Liver (tissue), 9 donors: ENCODE data around the gene MMEL1. TPM values are rescaled to one million over a fixed set of nuclear protein-coding genes. Genes with fewer than 3 reads are reported as not detected.

Source experiments
- DNase-seq: peaks from one replicate; pipeline ENCODE4 v3.0.0-alpha.2; 2017; ENCODE audit warnings: low spot score
- H3K27ac ChIP-seq, 2 donors: one replicate each; pipeline ENCODE4 v1.7.0; 2013; ENCODE audit warnings: inconsistent platforms in 2 of 2, low read length in 2 of 2, control low read depth in 1 of 2, low read depth in 1 of 2, mild to moderate bottlenecking in 1 of 2
- H3K27me3 ChIP-seq, 4 donors: one replicate each; pipeline versions ENCODE4 v1.6.1 to v1.7.0; 2013; ENCODE audit warnings: low read length in 3 of 4, inconsistent platforms in 1 of 4, mild to moderate bottlenecking in 1 of 4, moderate library complexity in 1 of 4; ENCODE audit not compliant: control insufficient read depth in 4 of 4, insufficient read depth in 4 of 4
- H3K36me3 ChIP-seq, 4 donors: one replicate each; pipeline versions ENCODE4 v1.6.1 to v1.7.0; 2013; ENCODE audit warnings: low read length in 3 of 4, mild to moderate bottlenecking in 3 of 4, low read depth in 1 of 4, moderate library complexity in 1 of 4; ENCODE audit not compliant: control insufficient read depth in 4 of 4, insufficient read depth in 3 of 4
- H3K4me1 ChIP-seq, 4 donors: one replicate each; pipeline versions ENCODE4 v1.6.1 to v1.7.0; 2013; ENCODE audit warnings: low read length in 3 of 4, mild to moderate bottlenecking in 3 of 4, moderate library complexity in 1 of 4; ENCODE audit not compliant: control insufficient read depth in 4 of 4, insufficient read depth in 4 of 4
- H3K4me3 ChIP-seq, 3 donors: one replicate each; pipeline versions ENCODE4 v1.6.1 to v1.7.0; 2013; ENCODE audit warnings: low read length in 3 of 3, control low read depth in 1 of 3, low read depth in 1 of 3, mild to moderate bottlenecking in 1 of 3
- H3K9ac ChIP-seq, 2 donors: one replicate each; pipeline ENCODE4 v1.7.0; 2013; ENCODE audit warnings: low read length in 2 of 2, mild to moderate bottlenecking in 2 of 2, moderate library complexity in 2 of 2, control low read depth in 1 of 2, low read depth in 1 of 2
- H3K9me3 ChIP-seq, 4 donors: one replicate each; pipeline versions ENCODE4 v1.6.1 to v1.7.0; 2013; ENCODE audit warnings: low read length in 3 of 4; ENCODE audit not compliant: control insufficient read depth in 4 of 4
- EGR1 ChIP-seq, 2 donors: IDR thresholded peaks; 2 replicates each; pipeline ENCODE4 v1.6.1; 2016 to 2018; ENCODE audit warnings: antibody characterized with exemption in 2 of 2, low read depth in 2 of 2
- FOXA1 ChIP-seq: IDR thresholded peaks from 2 replicates; pipeline ENCODE4 v1.6.1; 2016; ENCODE audit warnings: antibody characterized with exemption
- FOXA2 ChIP-seq: IDR thresholded peaks from 2 replicates; pipeline ENCODE4 v1.6.1; 2016; ENCODE audit warnings: antibody characterized with exemption
- GABPA ChIP-seq, 2 donors: IDR thresholded peaks in 1 of 2; conservative IDR thresholded peaks in 1 of 2; 2 replicates each; pipeline ENCODE4 v1.6.1; 2016; ENCODE audit warnings: antibody characterized with exemption in 2 of 2, mild to moderate bottlenecking in 1 of 2, moderate library complexity in 1 of 2
- HNF4G ChIP-seq: IDR thresholded peaks from 2 replicates; pipeline ENCODE4 v1.6.1; 2016; ENCODE audit warnings: antibody characterized with exemption
- JUND ChIP-seq, 2 donors: IDR thresholded peaks; 2 replicates each; pipeline ENCODE4 v1.6.1; 2016; ENCODE audit warnings: antibody characterized with exemption in 2 of 2
- NR2F2 ChIP-seq: IDR thresholded peaks from 2 replicates; pipeline ENCODE4 v1.6.1; 2016; ENCODE audit warnings: antibody characterized with exemption
- RAD21 ChIP-seq, 2 donors: IDR thresholded peaks; 2 replicates each; pipeline ENCODE4 v1.6.1; 2016; ENCODE audit warnings: antibody characterized with exemption in 2 of 2, mild to moderate bottlenecking in 2 of 2
- RXRA ChIP-seq, 2 donors: IDR thresholded peaks; 2 replicates each; pipeline ENCODE4 v1.6.1; 2017 to 2018; ENCODE audit warnings: antibody characterized with exemption in 2 of 2, mild to moderate bottlenecking in 1 of 2
- TAF1 ChIP-seq: conservative IDR thresholded peaks from 2 replicates; pipeline ENCODE4 v1.6.1; 2016; ENCODE audit warnings: antibody characterized with exemption, mild to moderate bottlenecking
- YY1 ChIP-seq: IDR thresholded peaks from 2 replicates; pipeline ENCODE4 v1.6.1; 2016; ENCODE audit warnings: antibody characterized with exemption, mild to moderate bottlenecking
- WGBS: extraction: QIAGEN DNeasy Blood & Tissue Kit; methylation state at CpG from one replicate; pipeline ENCODE4 v1.1.7; 2013; 5-methylcytosine and 5-hydroxymethylcytosine counted together
- polyA plus RNA-seq, 2 donors: library from polyadenylated mRNA; stranded (reverse) in 1 of 2; unstranded in 1 of 2; fragments of 200-250 nt in 1 of 2; fragments of >200 nt in 1 of 2; fragmentation: Nextera tagmentation in 1 of 2; extraction: Ambion mirVana in 1 of 2; gene quantifications; one replicate each; pipeline versions ENCODE4 v1.2.1 to v1.2.3, GENCODE V29; 2013 to 2015
- total RNA-seq, 2 donors: library from RNA; depleted of rRNA; stranded (reverse); fragments of >200 nt; gene quantifications; one replicate each; pipeline ENCODE4 v1.2.3, GENCODE V29; 2014
- TF ChIP-seq, protein P1 (sequence below): fragments of 150-350 bp; IDR thresholded peaks from 2 replicates; pipeline ENCODE4 v1.5.1; 2017; ENCODE audit warnings: improper control_type of control experiment, low read depth, low read length; ENCODE audit not compliant: missing input control
- TF ChIP-seq, protein P2 (sequence below): IDR thresholded peaks from 2 replicates; pipeline ENCODE4 v1.6.1; 2016; ENCODE audit warnings: antibody characterized with exemption
- TF ChIP-seq, protein P3 (sequence below): IDR thresholded peaks from 2 replicates; pipeline ENCODE4 v1.6.1; 2016; ENCODE audit warnings: antibody characterized with exemption
- TF ChIP-seq, protein P4 (sequence below): IDR thresholded peaks from 2 replicates; pipeline ENCODE4 v1.6.1; 2016; ENCODE audit warnings: antibody characterized with exemption, mild to moderate bottlenecking
- donor health status: healthy.
- donor health status: healthy.
- donor health status: healthy.
- donor health status: healthy.
- donor health status: healthy.

Gene MMEL1
- total and polyA plus RNA-seq, 4 donors, result under 0.01 to 0.42 TPM; not detected in 2

DNA sequence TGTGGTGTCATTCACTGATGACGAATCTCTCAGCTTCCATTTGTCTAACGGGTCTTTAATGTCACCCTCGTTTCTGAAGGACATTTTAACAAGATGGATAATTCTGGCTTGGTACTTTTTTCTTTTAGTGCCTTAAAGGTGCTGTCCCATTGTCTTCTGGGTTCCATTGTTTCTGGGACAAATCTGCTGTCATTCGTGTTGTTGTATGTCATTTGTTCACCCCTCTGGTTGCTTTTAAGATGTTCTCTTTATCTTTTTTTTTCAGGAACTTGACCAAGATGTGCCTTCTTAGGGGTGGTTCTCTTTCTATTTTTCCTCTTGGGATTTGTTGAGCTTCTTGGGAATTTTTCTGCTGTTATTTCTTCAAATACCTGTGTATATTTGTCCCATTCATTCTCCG lies 14.0 kb upstream of the MMEL1 start (continued):
- no peak for TF ChIP-seq FOXA1

DNA sequence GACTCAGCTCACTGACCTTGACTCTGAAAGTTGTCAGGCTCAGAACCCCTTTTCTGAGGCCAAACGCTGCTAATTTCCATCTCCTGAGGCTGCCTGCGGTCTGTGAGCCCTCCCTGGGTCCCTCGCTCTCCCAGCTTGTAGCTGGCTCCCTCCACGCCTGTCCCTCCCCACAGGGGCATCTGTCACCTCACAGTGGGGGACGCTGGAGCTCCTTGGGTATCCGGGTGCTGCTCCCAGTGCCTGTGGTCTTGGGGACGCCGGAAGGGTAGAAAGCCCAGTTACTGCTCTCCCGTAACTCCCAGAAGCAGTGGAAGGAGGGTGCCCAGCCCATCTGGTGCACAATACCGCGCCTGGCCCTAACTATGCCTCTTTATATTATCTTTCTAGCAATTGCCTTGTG lies 13.0 kb upstream of the MMEL1 start:
- no peak for DNase-seq
- H3K27ac ChIP-seq, result no peak overlapping the region
- peaks cover 3 to 8% (median 5%) of the 10 kb centered on the region in 4 donors for H3K9me3 ChIP-seq
- peaks cover 5 to 22% (median 13%) of the 10 kb centered on the region in 4 donors for H3K4me1 ChIP-seq
- H3K9ac ChIP-seq, result no peak overlapping the region
- TF ChIP-seq NR2F2, result no peak
- TF ChIP-seq, protein P1, sequence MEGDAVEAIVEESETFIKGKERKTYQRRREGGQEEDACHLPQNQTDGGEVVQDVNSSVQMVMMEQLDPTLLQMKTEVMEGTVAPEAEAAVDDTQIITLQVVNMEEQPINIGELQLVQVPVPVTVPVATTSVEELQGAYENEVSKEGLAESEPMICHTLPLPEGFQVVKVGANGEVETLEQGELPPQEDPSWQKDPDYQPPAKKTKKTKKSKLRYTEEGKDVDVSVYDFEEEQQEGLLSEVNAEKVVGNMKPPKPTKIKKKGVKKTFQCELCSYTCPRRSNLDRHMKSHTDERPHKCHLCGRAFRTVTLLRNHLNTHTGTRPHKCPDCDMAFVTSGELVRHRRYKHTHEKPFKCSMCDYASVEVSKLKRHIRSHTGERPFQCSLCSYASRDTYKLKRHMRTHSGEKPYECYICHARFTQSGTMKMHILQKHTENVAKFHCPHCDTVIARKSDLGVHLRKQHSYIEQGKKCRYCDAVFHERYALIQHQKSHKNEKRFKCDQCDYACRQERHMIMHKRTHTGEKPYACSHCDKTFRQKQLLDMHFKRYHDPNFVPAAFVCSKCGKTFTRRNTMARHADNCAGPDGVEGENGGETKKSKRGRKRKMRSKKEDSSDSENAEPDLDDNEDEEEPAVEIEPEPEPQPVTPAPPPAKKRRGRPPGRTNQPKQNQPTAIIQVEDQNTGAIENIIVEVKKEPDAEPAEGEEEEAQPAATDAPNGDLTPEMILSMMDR, result no peak
- no peak for TF ChIP-seq HNF4G
- TF ChIP-seq, protein P2, sequence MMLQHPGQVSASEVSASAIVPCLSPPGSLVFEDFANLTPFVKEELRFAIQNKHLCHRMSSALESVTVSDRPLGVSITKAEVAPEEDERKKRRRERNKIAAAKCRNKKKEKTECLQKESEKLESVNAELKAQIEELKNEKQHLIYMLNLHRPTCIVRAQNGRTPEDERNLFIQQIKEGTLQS, result no peak
- no peak for TF ChIP-seq GABPA (IDR thresholded peaks at IDR 0.05 in 1 of 2, conservative IDR thresholded peaks at IDR 0.05 in 1 of 2)
- TF ChIP-seq JUND (IDR thresholded peaks at IDR 0.05), result no peak
- TF ChIP-seq FOXA2, result no peak
- TF ChIP-seq TAF1, result no peak
- no peak for TF ChIP-seq YY1
- TF ChIP-seq, protein P3, sequence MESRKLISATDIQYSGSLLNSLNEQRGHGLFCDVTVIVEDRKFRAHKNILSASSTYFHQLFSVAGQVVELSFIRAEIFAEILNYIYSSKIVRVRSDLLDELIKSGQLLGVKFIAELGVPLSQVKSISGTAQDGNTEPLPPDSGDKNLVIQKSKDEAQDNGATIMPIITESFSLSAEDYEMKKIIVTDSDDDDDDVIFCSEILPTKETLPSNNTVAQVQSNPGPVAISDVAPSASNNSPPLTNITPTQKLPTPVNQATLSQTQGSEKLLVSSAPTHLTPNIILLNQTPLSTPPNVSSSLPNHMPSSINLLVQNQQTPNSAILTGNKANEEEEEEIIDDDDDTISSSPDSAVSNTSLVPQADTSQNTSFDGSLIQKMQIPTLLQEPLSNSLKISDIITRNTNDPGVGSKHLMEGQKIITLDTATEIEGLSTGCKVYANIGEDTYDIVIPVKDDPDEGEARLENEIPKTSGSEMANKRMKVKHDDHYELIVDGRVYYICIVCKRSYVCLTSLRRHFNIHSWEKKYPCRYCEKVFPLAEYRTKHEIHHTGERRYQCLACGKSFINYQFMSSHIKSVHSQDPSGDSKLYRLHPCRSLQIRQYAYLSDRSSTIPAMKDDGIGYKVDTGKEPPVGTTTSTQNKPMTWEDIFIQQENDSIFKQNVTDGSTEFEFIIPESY, result no peak
- TF ChIP-seq RXRA (IDR thresholded peaks at IDR 0.05), result no peak
- no peak for TF ChIP-seq EGR1 (IDR thresholded peaks at IDR 0.05; ENCODE audit: low read depth in 2 of 2)
- TF ChIP-seq, protein P4, sequence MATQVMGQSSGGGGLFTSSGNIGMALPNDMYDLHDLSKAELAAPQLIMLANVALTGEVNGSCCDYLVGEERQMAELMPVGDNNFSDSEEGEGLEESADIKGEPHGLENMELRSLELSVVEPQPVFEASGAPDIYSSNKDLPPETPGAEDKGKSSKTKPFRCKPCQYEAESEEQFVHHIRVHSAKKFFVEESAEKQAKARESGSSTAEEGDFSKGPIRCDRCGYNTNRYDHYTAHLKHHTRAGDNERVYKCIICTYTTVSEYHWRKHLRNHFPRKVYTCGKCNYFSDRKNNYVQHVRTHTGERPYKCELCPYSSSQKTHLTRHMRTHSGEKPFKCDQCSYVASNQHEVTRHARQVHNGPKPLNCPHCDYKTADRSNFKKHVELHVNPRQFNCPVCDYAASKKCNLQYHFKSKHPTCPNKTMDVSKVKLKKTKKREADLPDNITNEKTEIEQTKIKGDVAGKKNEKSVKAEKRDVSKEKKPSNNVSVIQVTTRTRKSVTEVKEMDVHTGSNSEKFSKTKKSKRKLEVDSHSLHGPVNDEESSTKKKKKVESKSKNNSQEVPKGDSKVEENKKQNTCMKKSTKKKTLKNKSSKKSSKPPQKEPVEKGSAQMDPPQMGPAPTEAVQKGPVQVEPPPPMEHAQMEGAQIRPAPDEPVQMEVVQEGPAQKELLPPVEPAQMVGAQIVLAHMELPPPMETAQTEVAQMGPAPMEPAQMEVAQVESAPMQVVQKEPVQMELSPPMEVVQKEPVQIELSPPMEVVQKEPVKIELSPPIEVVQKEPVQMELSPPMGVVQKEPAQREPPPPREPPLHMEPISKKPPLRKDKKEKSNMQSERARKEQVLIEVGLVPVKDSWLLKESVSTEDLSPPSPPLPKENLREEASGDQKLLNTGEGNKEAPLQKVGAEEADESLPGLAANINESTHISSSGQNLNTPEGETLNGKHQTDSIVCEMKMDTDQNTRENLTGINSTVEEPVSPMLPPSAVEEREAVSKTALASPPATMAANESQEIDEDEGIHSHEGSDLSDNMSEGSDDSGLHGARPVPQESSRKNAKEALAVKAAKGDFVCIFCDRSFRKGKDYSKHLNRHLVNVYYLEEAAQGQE, result no peak
- no peak for TF ChIP-seq RAD21 (IDR thresholded peaks at IDR 0.05)
- H3K27me3 ChIP-seq, result no peaks in the 10 kb centered on the region
- WGBS, result 82% methylated on average over 11 of the region's 11 CpGs
- H3K4me3 ChIP-seq, result no peak overlapping the region
- no peaks in the 10 kb centered on the region for H3K36me3 ChIP-seq
